Mesenteric fat pad (tissue), 1 donor: ENCODE data around the gene USP7. TPM values are rescaled to one million over a fixed set of nuclear protein-coding genes. Genes with fewer than 3 reads are reported as not detected.
"Not testable (repeated sequence)": the region's sequence is repeated elsewhere in the genome, so short reads cannot be mapped to it uniquely, and the experiment has no call there.

ENCODE experiments used
- DNase-seq: peaks from one replicate; pipeline ENCODE4 v3.0.0-alpha.2; 2020; ENCODE audit warnings: low spot score
- total RNA-seq: library from RNA; stranded (reverse); fragmentation: NEBNext Ultra II Directional; extraction: Animal tissue kit (Norgen Biotek cat#: 25700); gene quantifications from one replicate; pipeline ENCODE4 v1.2.1, GENCODE V29; 2021
- donor health status: DM: yes; HTN: yes; CAD: no.

USP7 gene
- total RNA-seq, 1 donor from 2014 or later: 95.5 TPM

DNA sequence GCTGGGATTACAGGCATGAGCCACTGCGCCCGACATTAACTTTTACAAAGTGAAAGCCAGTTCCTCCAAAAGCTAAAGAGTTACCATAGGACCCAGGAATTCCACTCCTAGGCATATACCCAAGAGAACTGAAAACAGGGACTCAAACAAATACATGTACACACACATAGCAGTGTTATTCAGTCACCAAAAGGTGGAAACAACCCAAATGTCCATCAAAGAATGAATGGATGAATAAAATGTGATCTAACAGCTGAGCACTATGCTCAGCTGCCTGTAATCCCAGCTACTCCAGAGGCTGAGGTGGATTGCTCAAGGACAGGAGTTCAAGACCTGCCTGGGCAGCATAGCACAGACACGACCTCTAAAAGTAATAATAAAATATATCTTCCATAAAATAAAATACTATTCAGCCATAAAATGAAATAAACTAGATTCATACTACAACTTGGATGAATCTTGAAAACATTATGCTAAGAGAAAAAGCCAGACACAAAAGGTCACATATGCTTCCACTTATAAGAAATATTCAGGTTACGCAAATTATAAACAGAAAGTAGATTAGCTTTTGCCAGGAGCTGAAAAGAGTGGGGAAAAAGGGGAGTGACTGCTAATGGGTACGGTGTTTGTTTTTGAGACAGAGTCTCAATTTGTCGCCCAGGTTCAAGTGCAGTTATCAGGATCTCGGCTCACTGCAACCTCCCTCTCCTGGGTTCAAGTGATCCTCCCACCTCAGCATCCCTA, 9.3 kb upstream of the USP7 start:
- DNase-seq: no peak

DNA sequence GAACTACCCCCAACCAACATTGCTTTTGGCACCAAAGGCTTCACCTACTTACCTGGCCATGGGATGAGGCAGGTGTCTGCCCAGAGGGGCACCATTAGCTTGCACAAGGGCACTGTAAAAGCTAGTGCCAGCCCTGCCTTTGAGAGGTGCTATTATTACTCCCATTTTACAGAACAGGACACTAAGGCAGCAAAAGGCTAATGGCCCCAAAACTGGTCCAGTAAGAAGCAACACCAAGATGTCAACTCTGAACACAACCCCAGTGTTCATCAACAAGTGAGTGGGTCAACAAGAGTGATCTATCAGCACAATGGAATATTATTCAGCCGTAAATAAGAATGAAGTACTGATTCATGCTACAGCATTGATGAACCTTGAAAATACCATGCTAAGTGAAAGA, 7.7 kb upstream of the USP7 start:
- DNase-seq: no peak

DNA sequence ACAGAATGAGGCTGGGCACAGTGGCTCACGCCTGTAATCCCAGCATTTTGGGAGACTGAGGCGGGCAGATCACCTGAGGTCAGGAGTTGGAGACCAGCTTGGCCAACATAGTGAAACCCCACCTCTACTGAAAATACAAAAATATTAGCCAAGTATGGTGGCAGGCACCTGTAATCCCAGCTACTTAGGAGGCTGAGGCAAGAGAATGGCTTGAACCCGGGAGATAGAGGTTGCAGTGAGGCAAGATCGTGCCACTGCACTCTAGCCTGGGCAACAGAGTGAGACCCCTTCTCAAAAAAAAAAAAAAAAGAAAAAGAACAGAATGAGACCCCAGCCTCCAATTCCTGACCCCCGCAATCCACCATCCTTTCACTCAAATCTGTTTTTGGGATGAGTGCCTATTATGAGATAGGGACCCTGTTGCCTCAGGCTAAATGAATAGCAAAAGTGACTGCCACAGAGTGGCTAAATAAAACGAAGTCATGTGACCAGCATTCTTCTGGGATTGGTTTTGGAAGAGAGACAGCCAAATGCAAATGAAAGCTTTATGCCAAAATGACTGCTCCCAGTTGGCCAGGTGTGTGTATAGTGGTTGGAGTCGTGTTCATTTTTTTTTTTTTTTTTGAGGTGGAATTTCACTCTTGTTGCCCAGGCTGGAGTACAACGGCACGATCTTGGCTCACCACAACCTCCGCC, 5.6 kb upstream of the USP7 start:
- DNase-seq: not testable (repeated sequence)

DNA sequence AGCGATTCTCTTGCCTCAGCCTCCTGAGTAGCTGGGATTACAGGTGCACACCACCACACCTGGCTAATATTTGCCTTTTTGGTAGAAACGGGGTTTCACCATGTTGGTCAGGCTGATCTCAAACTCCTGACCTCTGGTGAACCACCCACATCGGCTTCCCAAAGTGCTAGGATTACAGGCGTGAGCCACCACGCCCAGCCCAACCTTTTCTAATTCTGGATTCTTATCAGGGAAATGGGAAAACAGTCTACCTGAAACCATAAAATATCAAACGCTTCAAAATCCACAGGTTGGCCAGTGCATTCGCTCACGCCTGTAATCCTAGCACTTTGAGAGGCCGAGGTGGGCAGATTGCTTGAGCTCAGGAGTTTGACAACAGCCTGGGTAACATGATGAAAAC, 4.3 kb upstream of the USP7 start:
- DNase-seq: not testable (repeated sequence)

DNA sequence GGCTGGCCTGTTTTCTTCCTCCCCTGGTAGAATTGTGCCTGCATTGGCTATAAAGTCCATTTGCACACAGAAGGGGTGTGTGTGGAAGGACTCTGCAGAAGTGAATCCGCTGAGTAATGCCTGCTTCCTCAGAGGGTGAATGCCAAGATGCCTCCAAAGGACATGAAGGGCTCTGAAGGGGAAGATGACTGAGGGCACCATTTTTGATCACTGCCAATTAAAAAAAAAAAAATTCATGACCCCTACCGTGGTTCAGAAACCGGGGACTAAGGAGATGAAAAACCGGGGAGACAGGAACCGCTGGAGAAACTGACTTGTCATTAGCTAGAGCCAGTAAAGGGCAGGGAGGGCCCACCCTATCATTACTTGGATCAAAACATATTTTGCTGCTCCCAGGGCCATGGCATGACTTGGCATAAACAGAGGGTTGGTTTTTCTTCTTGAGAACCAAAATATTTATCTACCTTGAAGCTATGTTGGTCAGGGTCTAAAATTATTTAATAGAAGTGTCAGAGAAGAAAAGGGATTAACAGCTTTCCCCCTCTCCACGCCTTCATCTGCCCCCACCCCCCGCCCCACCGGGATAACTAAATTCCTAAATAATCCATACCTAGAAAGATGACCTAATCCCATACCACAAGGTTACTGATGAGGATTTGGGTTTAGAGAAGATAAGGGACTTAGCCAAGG, 3.6 kb upstream of the USP7 start:
- no peak for DNase-seq

DNA sequence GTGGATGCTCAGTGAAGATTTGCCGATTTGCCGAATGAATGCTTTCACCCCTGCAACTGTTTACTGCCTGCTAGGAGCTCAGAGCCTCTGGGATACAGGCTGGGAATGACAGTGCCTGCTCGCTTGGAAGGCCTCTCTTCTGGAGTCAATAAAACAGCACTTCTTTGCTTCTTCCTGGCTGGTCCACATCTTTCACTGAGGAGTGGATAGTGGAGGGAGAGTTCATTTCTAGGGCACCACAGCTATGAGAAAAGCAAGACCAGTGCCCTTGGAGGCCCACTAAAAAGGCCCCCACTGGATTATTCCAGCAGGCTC, 3.1 kb upstream of the USP7 start:
- no peak for DNase-seq

DNA sequence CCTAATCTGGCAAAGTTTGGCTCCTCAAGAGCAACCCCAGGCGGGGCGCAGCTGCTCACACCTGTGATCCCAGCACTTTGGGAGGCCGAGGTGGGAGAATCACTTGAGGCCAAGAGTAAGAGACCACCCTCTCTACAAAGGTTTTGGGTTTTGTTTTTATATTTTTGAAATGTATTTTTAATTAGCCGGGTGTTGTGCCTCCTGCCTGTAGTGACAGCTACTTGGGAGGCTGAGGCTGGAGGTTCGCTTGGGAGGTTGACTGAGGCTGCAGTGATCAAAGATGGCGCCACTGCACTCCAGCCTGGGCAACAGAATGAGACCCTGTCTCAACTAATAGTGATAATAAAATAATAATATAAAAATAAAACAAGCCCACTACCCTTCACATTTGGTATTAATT, 756 bp upstream of the USP7 start:
- no peak for DNase-seq

DNA sequence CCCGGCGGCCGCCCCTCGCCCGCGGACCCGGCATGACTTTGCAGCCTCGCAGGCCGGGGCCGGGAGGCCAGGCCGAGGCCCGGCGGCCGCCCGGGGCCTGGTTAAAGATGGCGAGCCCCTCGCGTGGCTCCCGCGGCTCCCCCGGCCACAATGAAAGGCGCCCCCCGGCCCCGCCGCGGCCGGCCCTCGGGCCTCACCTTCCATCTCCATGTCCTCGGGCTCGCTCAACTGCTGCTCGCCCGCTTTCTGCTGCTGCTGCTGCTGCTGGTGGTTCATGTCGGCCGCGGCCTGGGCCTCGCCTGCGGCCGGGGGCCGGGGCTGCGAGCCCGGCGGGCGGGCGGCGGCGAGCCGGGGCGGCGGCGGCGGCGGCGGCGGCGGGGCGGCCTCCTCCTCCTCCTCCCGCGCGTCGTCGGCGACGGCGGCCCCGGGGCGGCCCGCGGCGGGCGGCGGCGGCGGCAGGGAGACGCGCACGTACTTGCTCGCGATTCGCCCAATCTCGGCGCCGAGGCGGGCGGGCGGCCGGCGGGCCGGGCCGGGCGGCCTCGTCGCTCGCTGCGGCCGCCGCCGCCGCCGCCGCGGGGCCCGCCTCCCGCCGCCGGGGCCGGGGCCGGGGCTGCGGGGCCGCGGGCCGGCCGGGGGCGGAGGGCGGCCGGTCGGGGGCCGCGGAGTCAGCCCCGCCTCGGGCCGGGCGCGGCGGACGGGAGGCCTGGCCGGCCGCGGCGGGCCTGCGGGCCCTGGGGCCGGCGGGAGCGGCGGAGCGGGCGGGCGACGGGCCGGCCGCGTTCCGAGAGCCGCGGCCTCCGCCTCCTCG, 491 bp downstream of the USP7 start:
- no peak for DNase-seq

DNA sequence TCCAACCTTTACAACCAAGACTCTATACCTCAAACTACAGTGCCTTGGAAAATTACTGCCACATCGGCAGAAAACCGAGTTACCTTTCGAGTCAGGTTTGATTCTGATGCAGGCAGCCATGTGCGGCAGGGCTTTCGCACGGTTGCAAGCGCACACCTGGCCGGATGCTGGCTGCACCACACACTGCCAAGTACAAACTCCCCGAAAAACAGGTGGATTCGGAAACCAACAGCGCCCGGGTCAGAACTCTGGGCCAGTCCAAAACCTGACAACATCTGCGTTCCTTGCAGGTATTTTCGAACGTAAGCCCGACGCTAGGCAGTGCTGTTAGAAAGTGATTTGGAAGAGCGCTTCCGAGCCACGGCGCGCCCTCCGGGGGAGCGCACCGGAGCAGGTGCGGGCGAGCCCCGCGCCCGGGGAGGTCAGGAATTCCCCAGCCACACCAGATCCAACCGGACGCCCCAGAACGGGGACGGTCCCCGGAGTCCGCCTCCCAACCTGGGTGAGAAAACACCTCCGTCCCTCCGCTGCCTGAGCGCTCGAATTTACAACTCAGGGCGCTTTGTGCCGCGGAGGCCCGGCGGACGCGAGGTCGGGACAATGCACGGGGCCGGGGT, 1.2 kb downstream of the USP7 start:
- DNase-seq: no peak

DNA sequence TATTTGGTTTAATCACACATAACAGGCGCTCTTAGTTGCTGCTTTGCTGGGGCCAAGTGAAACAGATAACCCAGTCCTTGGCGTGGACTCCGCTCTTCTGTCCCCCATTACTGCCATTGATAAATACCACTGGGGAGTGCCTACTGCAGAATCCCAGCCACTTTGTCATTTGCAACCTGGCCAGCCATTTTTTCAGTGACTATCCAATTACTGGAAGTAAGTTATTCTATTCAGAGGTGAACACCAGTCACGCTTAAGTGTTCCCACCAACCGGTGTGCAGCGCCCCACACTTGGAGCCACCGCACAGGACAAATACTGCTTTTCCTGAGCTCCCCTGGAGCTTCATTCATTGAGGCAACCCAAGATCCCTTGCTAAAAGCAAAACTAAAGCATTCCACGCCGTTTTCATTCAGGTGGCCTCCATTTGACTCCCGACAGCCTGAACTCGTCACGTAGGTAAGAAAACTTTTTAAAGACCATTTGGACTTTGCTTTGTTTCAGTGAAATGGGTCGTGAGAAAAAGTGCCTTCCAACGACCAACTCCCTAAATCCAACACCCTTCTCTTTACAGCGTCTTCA, 1.8 kb downstream of the USP7 start:
- no peak for DNase-seq

DNA sequence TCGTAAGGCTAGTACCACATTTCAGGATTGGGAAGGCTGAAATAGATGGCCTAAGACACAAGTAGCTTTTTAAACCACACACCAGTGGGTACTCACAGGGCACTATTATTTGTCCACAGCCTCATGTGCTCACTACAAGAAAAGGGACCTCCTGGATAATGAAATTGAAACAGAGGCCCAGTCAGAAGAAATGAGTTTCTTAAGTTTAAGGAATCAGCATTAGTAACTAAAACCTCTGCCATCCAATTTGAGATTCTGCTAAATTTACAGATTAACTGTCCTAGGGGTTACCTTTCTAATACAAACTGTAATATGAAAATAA, 3.0 kb downstream of the USP7 start:
- no peak for DNase-seq

DNA sequence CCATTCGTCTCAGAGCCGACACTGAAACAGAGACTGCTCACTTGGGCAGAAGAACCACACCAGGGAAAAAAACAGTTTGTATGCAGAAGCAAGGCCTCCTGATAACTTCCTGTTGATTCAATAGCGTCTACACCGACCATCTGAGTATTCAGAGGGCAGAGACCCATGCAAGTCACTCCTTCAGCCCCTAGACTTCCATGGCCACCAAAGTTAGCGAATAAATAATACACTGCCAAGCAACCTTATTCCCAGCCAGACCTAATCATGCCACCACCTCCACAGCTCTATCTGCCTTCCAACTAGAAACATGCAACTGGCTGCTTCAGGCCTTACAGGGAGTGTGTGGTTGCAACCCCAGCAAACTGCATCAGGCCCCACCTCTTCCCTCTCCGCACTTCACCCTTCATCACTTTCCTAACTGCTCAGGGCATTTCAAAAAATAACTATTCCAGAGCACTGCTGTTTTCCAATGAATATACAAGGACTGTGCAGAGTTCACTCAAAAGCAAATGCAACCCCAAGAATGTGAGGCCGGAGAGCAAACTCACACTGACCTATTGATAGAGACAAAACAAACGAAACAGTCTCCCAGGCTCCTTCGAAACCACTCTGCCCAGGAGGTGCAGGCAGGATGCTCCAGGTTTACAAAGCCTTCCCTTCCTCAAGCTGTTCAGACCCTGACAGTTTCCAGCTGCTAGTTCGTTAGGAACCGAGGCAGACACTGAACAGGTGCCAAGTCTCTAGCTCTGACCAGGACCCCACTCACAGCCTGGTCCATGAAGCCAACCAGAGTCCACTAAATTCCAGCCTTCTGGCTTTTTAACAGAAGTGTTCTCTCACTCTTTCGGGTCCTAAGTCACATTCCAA, 3.6 kb downstream of the USP7 start:
- no peak for DNase-seq

DNA sequence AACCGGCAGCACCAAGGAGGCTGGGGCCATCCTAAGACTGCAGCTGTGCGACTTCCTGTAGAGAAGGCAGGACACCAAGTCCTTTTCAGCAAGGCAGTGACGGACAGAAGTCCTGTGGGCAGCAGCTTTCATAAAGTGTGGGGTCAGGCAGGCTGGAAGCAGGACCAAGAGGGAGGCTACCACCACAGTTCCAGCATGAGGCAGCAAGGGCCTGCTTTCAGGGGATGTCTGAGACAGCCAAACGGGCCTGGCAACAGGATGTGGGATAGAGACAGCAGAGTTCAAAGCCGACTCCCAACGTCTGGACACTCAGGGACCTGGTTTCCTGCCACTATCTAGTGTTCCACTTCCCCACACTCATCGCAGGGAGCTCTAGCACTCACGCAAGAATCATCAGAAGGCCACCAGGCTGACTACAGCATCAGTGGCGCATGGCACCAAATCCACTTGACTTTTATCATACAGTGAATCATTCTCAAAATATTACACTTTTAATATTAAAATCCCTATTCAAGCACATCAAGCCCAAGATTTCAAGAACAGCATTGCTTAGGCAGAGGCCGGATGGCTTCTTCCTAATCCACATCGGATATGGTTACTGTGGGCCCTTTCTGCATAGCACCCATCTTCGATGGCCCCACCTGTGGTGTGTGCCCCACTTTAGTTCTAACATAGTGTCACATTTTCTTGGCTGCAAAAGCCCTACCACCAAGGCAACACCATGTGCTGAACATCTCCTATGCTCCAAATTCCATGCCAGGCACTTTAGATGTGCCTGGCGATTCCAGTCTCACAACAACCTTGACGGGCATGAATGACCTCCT, 5.2 kb downstream of the USP7 start:
- no peak for DNase-seq

DNA sequence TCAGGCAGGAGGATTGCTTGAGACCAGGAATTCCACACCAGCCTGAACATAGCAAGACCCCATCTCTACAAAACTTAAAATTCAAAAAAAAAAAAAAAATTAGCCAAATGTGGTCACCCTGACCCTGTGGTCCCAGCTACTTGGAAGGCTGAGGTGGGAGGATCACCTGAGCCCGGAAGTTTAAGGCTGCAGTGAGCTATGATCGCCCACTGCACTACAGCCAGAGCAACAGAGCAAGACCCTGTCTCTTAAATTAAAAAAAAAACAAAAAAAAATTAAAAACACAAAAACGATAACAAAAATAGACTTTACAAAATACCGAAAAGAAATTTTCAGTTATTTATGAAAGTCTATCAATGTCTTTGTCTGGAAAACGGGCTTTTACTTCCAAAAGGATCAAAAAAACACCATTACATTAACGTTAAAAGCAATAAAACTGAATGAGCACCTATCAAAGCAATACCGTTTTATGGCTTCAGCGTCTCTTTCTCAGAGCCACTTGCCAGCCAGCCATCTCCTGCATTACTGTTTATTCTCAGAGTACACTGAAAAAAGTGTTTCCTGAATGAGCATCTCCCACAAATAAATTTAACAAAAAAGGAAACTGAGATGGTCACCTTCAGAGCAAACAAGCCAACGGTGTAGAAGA, 6.1 kb downstream of the USP7 start:
- DNase-seq: no peak

DNA sequence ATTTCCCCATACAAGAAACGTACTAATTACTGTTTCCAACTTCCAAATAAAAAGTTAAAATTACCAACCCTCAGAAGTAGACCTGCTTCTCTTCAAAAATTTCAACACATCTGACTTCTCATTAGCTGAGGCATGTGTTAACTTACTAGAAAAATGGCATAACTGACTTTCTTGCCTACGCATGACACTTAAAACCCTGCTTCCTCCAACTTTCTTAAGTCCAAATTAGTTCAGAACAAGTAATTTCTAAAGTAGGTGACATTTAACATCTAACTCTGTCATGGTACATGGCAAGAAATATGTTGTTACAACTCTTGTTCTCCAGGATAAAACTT, 6.7 kb downstream of the USP7 start:
- no peak for DNase-seq

DNA sequence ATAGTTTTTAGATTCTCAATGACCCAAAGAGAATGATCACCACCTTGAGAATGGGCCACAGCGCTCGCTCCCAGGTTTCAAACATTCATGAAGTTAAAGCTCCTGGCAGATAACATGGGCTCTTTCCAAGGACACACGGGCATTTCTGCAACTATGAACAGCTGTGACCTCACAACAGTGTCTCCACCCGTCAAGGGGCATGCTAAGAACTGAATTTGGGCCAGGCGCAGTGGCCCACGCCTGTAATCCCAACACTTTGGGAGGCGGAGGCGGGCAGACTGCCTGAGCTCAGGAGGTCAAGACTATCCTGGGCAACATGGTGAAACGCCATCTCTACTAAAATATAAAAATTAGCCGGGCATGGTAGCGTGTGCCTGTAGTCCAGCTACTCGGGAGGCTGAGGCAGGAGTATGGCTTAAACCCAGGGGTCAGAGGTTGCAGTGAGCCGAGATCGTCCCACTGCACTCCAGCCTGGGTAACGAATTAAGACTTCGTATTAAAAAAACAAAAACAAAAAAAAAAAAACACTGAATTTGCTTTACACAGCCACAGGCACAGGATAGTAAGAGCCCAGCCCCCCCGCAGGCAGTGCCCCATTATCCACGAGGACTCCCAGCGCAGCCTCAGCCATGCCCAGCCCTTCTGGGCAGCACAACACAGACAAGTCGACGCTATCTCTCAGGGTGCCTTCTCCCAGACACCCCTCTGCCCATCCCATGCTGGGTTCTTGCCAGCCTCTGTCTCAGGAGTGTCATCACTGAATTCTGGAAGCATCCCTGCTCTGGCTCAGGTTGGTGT, 7.2 kb downstream of the USP7 start:
- no peak for DNase-seq

DNA sequence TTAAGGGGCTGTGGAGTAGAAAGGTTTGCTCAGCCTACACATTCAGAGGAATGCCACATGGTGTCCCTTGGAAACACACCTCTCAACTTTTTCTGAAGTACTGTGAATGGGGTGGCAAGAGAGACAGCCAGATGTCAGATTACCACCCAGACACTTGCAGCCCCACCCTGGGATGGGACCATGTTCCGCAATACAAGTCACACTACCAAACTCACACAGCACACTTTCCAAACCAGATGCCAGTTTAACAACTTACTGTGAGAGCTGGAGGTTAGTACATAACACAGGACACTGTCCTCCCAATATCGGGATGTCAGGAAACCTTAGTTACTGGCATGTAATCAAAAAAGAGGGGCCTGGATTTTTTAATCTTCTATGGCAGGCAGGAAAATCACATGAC, 7.9 kb downstream of the USP7 start:
- no peak for DNase-seq

DNA sequence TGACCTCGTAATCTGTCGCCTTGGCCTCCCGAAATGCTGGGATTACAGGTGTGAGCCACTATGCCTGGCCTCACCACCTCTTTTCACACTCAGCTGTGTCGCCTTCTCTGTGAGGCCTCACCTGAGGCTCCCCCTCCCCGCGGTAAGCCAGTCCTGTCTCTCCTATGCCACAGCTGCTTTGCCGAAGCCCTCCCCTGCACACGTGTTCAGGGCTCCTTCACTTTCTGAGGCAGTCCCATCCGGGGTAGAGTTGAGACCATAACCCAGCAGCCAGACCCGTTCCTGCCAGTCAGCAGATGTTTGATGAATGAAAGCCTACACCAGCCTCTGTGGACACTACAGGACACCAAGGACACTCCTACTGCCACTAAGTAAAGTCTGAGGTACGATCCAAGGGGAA, 10.6 kb downstream of the USP7 start:
- DNase-seq: no peak
